ENCODE measurements around the gene NEK1. TPM values are rescaled to one million over a fixed set of nuclear protein-coding genes. Genes with fewer than 3 reads are reported as not detected.
"Not testable (repeated sequence)": the region's sequence is repeated elsewhere in the genome, so short reads cannot be mapped to it uniquely, and the experiment has no call there.

Gene NEK1
- total RNA-seq, 2 experiments from 2014 or later, result 7.4 to 26.2 TPM

DNA sequence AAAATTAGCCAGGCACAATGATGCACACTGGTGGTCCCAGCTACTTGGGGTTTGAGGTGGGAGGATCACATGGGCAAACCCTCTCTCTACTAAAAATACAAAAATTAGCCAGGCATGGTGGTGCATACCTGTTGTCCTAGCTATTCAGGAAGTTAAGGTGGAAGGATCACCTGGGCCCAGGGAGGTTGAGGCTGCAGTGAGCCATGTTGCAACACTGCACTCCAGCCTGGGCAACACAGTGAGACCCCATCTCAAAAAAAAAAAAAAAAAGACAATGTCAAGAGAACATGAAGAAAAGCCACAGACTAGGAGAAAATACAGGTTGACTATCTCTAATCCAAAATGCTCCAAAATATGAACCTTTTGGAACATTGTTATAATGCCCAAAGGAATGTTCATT, 153.8 kb downstream of the NEK1 start:
- Histone ChIP-seq H3K4me2 (ENCODE audit: low read length) (no peak overlapping the region), H3K27ac (ENCODE audit: low read depth, low read length, poor library complexity, severe bottlenecking) (no peak overlapping the region), H4K20me1 (ENCODE audit: insufficient read depth, low read length) (no peaks in the 10 kb centered on the region), H3K4me3 (ENCODE audit: low read depth, low read length, poor library complexity, severe bottlenecking) (no peak overlapping the region), H3K9me3 (ENCODE audit: low read length) (no peaks in the 10 kb centered on the region), H3K36me3 (ENCODE audit: insufficient read depth, low read length) (peaks cover 19% of the 10 kb centered on the region), H3K4me1 (ENCODE audit: insufficient read depth, low read length, poor library complexity, severe bottlenecking) (no peaks in the 10 kb centered on the region), H2AFZ (ENCODE audit: low read length) (no peak overlapping the region), H3K9me2 (ENCODE audit: insufficient read depth, low read length) (no peaks in the 10 kb centered on the region), H3K79me2 (ENCODE audit: insufficient read depth, low read depth, low read length) (no peaks in the 10 kb centered on the region)
- DNase-seq (ENCODE audit: low spot score), result no peak
- ChIA-PET POLR2A (no interaction called here), CTCF (ENCODE audit: unreplicated experiment) (no interaction called here)
- no peak for TF ChIP-seq EZH2phosphoT487 (IDR thresholded peaks at IDR 0.05; ENCODE audit: borderline replicate concordance, low read depth, low read length)
- TF ChIP-seq, protein P1, sequence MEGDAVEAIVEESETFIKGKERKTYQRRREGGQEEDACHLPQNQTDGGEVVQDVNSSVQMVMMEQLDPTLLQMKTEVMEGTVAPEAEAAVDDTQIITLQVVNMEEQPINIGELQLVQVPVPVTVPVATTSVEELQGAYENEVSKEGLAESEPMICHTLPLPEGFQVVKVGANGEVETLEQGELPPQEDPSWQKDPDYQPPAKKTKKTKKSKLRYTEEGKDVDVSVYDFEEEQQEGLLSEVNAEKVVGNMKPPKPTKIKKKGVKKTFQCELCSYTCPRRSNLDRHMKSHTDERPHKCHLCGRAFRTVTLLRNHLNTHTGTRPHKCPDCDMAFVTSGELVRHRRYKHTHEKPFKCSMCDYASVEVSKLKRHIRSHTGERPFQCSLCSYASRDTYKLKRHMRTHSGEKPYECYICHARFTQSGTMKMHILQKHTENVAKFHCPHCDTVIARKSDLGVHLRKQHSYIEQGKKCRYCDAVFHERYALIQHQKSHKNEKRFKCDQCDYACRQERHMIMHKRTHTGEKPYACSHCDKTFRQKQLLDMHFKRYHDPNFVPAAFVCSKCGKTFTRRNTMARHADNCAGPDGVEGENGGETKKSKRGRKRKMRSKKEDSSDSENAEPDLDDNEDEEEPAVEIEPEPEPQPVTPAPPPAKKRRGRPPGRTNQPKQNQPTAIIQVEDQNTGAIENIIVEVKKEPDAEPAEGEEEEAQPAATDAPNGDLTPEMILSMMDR (conservative IDR thresholded peaks at IDR 0.05; ENCODE audit: low read length), result no peak
- intact Hi-C loops (cut with micrococcal nuclease; ENCODE audit: unreplicated experiment), result no loop called here
- no TSS peak for BruUV-seq (replicated peaks)

DNA sequence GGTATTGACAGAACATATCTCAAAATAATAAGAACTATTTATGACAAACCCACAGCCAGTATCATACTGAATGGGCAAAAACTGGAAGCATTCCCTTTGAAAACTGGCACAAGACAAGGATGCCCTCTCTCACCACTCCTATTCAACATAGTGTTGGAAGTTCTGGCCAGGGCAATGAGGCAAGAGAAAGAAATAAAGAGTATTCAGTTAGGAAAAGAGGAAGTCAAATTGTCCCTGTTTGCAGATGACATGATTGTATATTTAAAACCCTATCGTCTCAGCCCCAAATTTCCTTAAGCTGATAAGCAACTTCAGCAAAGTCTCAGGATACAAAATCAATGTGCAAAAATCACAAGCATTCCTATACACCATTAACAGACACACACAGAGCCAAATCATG, 159.7 kb downstream of the NEK1 start:
- BruUV-seq (replicated peaks); CTCF ChIA-PET (ENCODE audit: unreplicated experiment); H3K27ac ChIP-seq (ENCODE audit: low read depth, low read length, poor library complexity, severe bottlenecking); H3K79me2 ChIP-seq (ENCODE audit: insufficient read depth, low read depth, low read length); H3K9me3 ChIP-seq (ENCODE audit: low read length); POLR2A ChIA-PET; intact Hi-C loops (cut with micrococcal nuclease; ENCODE audit: unreplicated experiment); DNase-seq (ENCODE audit: low spot score); H2AFZ ChIP-seq (ENCODE audit: low read length); H4K20me1 ChIP-seq (ENCODE audit: insufficient read depth, low read length); H3K36me3 ChIP-seq (ENCODE audit: insufficient read depth, low read length); H3K4me3 ChIP-seq (ENCODE audit: low read depth, low read length, poor library complexity, severe bottlenecking); H3K9me2 ChIP-seq (ENCODE audit: insufficient read depth, low read length); H3K4me1 ChIP-seq (ENCODE audit: insufficient read depth, low read length, poor library complexity, severe bottlenecking); H3K4me2 ChIP-seq (ENCODE audit: low read length): not testable (repeated sequence)

DNA sequence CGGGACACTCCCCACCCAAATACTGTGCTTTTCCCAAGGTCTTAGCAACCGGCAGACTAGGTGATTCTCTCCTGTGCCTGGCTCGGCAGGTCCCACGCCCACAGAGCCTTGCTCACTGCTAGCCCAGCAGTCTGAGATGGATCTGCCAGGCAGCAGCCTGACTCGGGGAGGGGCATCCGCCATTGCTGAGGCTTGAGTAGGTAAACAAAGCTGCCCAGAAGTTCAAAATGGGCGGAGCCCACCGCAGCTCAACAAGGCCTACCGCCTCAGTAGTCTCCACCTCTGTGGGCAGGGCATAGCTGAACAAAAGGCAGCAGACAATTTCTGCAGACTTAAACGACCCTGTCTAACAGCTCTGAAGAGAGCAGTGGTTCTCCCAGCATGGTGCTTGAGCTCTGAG, 163.4 kb downstream of the NEK1 start:
- H3K36me3 ChIP-seq (ENCODE audit: insufficient read depth, low read length); H2AFZ ChIP-seq (ENCODE audit: low read length); H4K20me1 ChIP-seq (ENCODE audit: insufficient read depth, low read length); H3K27ac ChIP-seq (ENCODE audit: low read depth, low read length, poor library complexity, severe bottlenecking); H3K4me1 ChIP-seq (ENCODE audit: insufficient read depth, low read length, poor library complexity, severe bottlenecking); DNase-seq (ENCODE audit: low spot score); H3K4me2 ChIP-seq (ENCODE audit: low read length); intact Hi-C loops (cut with micrococcal nuclease; ENCODE audit: unreplicated experiment); H3K9me3 ChIP-seq (ENCODE audit: low read length); H3K4me3 ChIP-seq (ENCODE audit: low read depth, low read length, poor library complexity, severe bottlenecking); BruUV-seq (replicated peaks); H3K9me2 ChIP-seq (ENCODE audit: insufficient read depth, low read length); H3K79me2 ChIP-seq (ENCODE audit: insufficient read depth, low read depth, low read length): not testable (repeated sequence)
- ChIA-PET CTCF (ENCODE audit: unreplicated experiment) (interaction anchor here (0.6 kb wide), 1 partner anchor 593 kb away, joined by 3 read pairs; no protein-coding TSS in a partner anchor), POLR2A (interaction anchor here (0.7 kb wide), 1 partner anchor 11 kb away, joined by 3 read pairs; no protein-coding TSS in a partner anchor)

DNA sequence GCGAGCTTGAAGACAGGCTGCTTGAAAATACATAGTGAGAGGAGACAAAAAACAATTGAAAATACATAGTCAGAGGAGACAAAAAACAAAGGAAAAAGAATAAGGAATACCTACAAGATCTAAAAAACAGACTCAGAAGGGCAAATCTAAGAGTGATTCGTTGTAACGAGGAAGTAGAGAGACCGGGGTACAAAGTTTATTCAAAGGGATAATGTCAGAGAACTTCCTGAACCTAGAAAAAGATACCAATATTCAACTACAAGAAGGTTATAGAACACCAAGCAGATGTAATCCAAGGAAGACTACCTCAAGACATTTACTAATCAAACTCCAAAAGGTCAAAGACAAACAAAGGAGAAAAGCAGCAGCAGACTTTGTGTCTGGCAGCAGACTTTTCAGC, 165.6 kb downstream of the NEK1 start:
- Histone ChIP-seq H3K4me3 (ENCODE audit: low read depth, low read length, poor library complexity, severe bottlenecking) (no peak overlapping the region), H4K20me1 (ENCODE audit: insufficient read depth, low read length) (no peaks in the 10 kb centered on the region), H3K27ac (ENCODE audit: low read depth, low read length, poor library complexity, severe bottlenecking) (no peak overlapping the region), H3K9me2 (ENCODE audit: insufficient read depth, low read length) (no peaks in the 10 kb centered on the region), H2AFZ (ENCODE audit: low read length) (no peak overlapping the region), H3K36me3 (ENCODE audit: insufficient read depth, low read length) (no peaks in the 10 kb centered on the region), H3K4me2 (ENCODE audit: low read length) (no peak overlapping the region), H3K79me2 (ENCODE audit: insufficient read depth, low read depth, low read length) (no peaks in the 10 kb centered on the region), H3K9me3 (ENCODE audit: low read length) (peaks cover 8% of the 10 kb centered on the region), H3K4me1 (ENCODE audit: insufficient read depth, low read length, poor library complexity, severe bottlenecking) (no peaks in the 10 kb centered on the region)
- TF ChIP-seq, protein P1 (conservative IDR thresholded peaks at IDR 0.05; ENCODE audit: low read length), result no peak
- TF ChIP-seq EZH2phosphoT487 (IDR thresholded peaks at IDR 0.05; ENCODE audit: borderline replicate concordance, low read depth, low read length), result no peak
- intact Hi-C loops (cut with micrococcal nuclease; ENCODE audit: unreplicated experiment), result no loop called here
- CTCF ChIA-PET (ENCODE audit: unreplicated experiment), result no interaction called here
- DNase-seq (ENCODE audit: low spot score), result no peak
- BruUV-seq (replicated peaks), result no TSS peak
- POLR2A ChIA-PET, result no interaction called here
